HAP-1 (cell line): ENCODE results near the gene ABHD1.

Experiments used
- DNase-seq, 2 experiments: peaks; one replicate each; pipeline ENCODE4 v3.0.0-alpha.2; 2016 to 2020; ENCODE audit warnings: low spot score in 2 of 2
- H3K27me3 ChIP-seq: fragments of 250-450 bp; sonication (Bioruptor Pico); 2 replicates; pipeline ENCODE4 v1.5.1; 2020; ENCODE audit warnings: low read depth, mild to moderate bottlenecking, moderate library complexity
- H3K36me3 ChIP-seq: fragments of 250-450 bp; sonication (Bioruptor Pico); replicated peaks from 2 replicates; pipeline ENCODE4 v1.5.1; 2020; ENCODE audit warnings: mild to moderate bottlenecking
- H3K4me1 ChIP-seq: fragments of 250-450 bp; sonication (Bioruptor Pico); 2 replicates; pipeline ENCODE4 v1.5.1; 2020; ENCODE audit warnings: mild to moderate bottlenecking
- H3K4me3 ChIP-seq: fragments of 250-450 bp; sonication (Bioruptor Pico); 2 replicates; pipeline ENCODE4 v1.5.1; 2020; ENCODE audit warnings: mild to moderate bottlenecking, moderate library complexity
- H3K9me3 ChIP-seq: fragments of 250-450 bp; sonication (Bioruptor Pico); 2 replicates; pipeline ENCODE4 v1.5.1; 2020; ENCODE audit warnings: mild to moderate bottlenecking, moderate library complexity
- in situ Hi-C: fragments of 300-500 bp; cut with MboI; formaldehyde crosslinking; loops from 3 replicates; pipeline ENCODE4 v1.14.3; 2020; ENCODE audit warnings: low sequenced_read_pairs, inconsistent platforms, mixed read lengths

The ABHD1 gene

DNA sequence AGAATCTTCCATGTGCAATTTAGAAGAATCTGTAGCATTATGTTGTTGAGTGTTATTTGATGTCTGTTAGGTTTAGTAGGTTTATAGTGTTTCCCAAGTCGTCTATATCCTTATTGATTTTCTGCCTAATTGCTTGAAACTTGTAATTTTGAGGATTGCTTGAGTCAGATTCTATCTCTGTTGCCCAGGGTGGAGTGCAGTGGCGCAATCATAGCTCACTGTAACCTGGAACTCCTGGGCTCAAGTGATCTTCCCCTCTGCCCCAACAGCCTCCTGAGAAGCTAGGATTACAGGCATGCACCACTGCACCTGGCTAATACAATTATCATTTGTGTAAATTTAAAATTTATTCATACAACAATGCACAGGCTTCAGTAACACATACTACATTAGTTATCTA, 22.1 kb downstream of the ABHD1 start:
- DNase-seq = no peak
- Histone ChIP-seq H3K4me3 (no peak overlapping the region), H3K4me1 (no peaks in the 10 kb centered on the region), H3K9me3 (no peaks in the 10 kb centered on the region; the same call in 1 of the 2 replicates), H3K27me3 (peaks cover 15% of the 10 kb centered on the region), H3K36me3 (no peaks in the 10 kb centered on the region)
- in situ Hi-C loops = no loop called here

DNA sequence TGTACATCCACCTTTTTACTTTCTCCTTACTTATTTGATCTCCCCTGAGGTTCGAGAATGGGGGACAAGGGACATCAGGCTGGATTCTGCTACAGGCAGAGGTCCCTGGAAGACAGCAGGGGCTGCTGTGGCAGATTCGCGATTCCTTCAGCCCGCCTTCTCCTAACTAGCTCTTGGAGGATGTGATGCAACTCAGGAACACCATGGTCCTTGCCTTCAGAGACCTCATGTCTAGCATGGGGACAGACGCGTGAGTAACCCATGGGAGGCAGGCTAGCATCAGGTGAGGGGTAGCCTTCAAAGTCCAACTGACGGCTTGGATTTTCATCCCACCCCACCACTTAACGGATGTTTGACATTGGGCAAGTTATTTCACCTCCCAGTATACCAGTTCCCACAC, 24.3 kb downstream of the ABHD1 start:
- in situ Hi-C loops = no loop called here
- no peaks in the 10 kb centered on the region for H3K36me3 ChIP-seq
- no peaks in the 10 kb centered on the region for H3K4me1 ChIP-seq
- H3K27me3 ChIP-seq = peaks cover 13% of the 10 kb centered on the region
- DNase-seq = no peak
- H3K4me3 ChIP-seq = no peak overlapping the region
- H3K9me3 ChIP-seq = no peaks in the 10 kb centered on the region; the same call in 1 of the 2 replicates

DNA sequence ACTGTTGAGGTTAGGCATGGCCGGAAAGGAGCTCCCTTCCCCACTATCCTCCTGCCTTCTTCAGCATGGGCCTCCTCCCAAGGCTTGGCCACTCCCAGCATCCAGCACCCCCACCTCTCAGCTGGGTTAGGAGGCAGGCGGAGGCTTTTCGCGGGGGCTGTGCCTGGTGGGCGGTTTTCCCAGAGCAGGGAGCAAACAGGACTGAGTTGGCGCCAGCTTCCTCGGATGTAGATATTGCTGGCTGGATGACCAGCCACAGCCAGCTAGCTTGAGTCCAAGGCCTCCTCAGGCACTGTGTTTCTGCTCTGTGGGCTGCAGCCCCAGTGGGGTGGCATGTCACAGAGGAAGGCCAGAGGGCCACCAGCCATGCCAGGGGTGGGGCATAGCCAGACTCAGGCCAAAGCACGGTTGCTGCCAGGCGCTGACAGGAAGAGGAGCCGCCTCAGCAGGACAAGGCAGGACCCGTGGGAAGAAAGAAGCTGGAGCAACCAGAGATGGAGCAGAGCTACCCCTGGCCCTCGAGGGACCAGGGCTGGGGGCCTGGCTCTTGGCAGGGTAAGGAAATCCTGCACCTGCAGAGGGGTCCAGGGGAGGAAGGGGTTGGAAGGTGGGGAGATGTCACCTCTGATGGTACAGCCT, 25.3 kb downstream of the ABHD1 start, which contains the start of gene TCF23:
Gene TCF23, plus strand, starts transcription at position 204 of the 639 bp plus-strand sequence. Its CDS starts 130 bp downstream, at position 334.
- H3K4me3 ChIP-seq = no peak within 1 kb of the TSS
- H3K27me3 ChIP-seq = peaks cover 3% of the 10 kb centered on the region
- DNase-seq = no peak
- no peaks in the 10 kb centered on the region for H3K36me3 ChIP-seq
- no peaks in the 10 kb centered on the region for H3K9me3 ChIP-seq
- H3K4me1 ChIP-seq = no peaks in the 10 kb centered on the region
- in situ Hi-C loops = no loop called here

DNA sequence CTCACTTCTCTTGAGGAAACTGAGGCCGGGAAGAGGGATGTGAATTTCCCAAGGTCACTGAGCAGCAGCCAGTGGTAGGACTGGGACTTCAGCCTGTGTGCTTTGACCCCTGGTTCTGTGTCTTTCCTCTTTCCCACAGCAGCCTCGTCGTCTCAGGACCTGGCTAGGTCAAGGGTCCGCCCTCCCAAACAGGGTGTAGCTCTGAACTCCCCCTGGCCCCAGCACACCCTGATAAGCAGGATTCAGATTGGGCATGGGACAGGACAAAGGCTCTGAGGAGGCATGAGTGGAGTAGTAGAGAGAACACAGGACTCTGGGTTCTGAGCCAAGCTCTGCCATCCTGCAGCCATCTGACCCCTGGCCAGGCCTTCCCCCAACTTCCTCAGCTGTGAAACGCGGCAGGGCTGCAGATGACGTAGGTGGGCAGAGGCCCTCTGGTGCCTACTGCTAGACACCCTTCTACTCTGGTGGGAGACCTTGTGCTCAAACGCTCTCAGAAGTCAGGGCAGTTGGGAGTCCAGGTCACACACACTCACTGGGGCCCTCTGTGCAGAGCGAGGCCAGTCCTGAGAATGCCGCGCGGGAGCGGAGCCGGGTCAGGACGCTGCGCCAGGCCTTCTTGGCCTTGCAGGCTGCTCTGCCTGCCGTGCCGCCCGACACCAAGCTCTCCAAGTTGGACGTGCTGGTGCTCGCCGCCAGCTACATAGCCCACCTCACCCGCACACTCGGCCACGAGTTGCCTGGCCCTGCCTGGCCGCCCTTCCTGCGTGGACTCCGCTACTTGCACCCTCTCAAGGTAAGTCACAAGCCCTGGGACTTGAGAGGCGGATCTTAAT, 26.2 kb downstream of the ABHD1 start:
- Histone ChIP-seq H3K4me1 (no peaks in the 10 kb centered on the region), H3K9me3 (no peaks in the 10 kb centered on the region), H3K27me3 (no peaks in the 10 kb centered on the region), H3K4me3 (no peak overlapping the region), H3K36me3 (no peaks in the 10 kb centered on the region)
- in situ Hi-C loops = no loop called here
- no peak for DNase-seq

DNA sequence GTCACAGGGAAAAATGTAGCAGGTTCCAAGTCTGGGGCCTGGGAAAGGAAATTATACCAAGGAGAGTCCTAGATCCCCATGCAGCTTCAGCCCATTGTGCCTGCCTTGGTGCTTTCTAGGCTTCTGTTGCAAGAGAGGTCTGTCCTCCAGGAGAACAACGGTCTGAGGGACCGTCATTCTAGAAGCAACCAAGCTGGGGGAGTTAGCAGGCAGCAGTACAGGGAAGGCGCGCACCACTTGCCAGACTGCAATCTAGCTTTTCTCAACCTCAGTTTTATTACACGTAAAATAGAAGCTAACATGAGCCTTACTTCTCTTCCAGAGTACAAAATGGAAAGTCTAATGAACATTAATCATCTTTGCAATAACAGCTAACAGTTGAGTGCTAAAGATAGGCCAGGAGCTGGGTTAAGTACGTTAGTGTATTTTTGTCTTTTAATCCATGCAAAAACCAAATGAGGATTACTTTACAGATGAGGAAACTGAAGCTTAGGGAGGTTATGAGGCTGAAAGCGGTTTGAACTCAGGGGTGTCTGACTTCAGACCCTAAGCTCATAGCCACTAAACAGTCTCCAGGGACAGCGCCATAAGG, 27.1 kb downstream of the ABHD1 start:
- no peaks in the 10 kb centered on the region for H3K27me3 ChIP-seq
- no peak overlapping the region for H3K4me3 ChIP-seq
- no peaks in the 10 kb centered on the region for H3K9me3 ChIP-seq
- no peak for DNase-seq
- in situ Hi-C loops = no loop called here
- H3K36me3 ChIP-seq = no peaks in the 10 kb centered on the region
- no peaks in the 10 kb centered on the region for H3K4me1 ChIP-seq

DNA sequence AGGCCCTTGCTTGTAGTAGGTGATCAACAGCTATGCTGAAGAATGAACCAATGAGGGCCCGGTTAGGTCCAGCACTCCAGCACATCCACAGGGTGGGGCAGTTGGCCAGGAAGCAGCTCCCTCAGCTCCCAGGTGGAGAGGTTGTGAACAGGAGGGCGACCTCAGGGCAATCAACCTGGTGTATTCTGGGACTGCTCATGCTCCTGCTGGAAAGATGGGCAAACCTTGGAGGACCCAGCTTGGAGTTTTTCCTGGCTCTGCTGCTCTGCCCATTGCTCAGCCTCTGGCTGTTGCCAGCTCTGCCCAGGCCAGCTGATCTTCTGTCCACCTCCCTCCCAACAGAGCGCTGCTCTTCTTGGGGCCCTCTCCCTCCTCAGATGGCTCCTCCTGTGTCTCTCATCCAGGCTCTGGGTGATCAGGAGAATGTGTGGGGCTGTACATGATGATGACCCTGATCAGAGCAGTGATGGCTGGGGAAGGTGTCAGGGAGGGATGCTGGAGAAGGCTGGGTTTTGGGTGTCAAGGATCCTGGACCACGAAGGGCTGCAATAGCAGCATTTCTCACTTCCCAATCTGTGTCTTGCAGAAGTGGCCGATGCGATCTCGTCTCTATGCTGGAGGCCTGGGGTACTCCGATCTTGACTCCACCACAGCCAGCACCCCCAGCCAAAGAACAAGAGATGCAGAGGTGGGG, 28.6 kb downstream of the ABHD1 start:
- DNase-seq = no peak
- in situ Hi-C loops = no loop called here
- no peaks in the 10 kb centered on the region for H3K36me3 ChIP-seq
- no peaks in the 10 kb centered on the region for H3K4me1 ChIP-seq
- no peaks in the 10 kb centered on the region for H3K9me3 ChIP-seq
- no peaks in the 10 kb centered on the region for H3K27me3 ChIP-seq
- no peak overlapping the region for H3K4me3 ChIP-seq

DNA sequence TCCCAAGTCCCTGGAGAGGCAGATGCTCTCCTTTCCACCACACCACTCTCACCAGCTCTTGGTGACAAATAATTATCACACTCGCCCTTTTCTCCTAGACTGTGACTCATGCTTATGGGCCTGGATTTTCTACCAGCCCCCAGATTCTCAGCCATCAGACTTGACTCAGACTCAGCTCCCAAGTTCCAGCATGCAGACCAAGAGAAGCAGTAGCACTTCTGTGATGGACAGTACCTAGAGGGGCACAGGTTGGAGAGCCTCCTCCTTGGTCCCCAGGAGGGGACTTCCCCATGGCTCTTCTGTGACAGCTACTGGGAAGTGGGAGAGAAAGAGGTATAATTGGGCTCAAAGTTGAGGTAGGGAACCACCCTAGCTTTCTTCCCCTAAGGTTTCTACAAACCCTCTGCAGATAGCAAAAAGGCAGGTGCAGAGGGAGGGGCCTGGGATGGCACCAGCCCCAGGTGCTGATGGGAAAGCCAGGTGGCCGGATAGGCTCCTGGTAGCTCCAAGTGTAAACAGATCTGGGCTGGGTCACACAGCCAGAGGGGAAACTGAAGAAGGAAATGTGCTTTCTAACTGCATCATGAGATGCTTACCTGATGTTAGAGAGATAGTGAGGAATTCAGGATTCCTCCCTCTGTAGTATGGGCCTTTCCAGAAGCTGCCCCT, 29.3 kb downstream of the ABHD1 start:
- H3K4me3 ChIP-seq = no peak overlapping the region
- no peaks in the 10 kb centered on the region for H3K4me1 ChIP-seq
- no peaks in the 10 kb centered on the region for H3K9me3 ChIP-seq
- in situ Hi-C loops = no loop called here
- DNase-seq = no peak
- H3K36me3 ChIP-seq = no peaks in the 10 kb centered on the region
- H3K27me3 ChIP-seq = no peaks in the 10 kb centered on the region

DNA sequence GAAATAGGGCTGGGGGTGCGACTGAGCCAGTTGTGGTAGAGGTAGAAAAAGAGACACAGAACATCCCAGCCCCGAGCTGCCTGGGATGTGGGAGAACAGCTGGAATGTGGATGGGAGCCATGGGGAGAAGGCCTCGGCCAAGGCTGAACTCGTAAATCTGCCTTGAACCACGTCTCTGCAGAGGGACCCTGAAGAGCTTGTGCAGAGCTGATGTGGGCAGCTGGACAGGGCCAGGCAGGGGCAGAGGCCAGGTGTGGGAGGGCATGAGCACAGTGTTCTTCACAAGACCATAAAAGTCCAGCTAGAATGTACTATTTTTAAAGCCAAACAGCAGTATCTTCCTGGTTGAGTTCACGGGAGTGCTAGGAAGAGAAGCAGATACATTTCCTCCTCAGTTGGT, 30.9 kb downstream of the ABHD1 start:
- Histone ChIP-seq H3K4me3 (no peak overlapping the region), H3K4me1 (no peaks in the 10 kb centered on the region), H3K36me3 (no peaks in the 10 kb centered on the region), H3K9me3 (no peaks in the 10 kb centered on the region), H3K27me3 (no peaks in the 10 kb centered on the region)
- DNase-seq = no peak
- in situ Hi-C loops = no loop called here

DNA sequence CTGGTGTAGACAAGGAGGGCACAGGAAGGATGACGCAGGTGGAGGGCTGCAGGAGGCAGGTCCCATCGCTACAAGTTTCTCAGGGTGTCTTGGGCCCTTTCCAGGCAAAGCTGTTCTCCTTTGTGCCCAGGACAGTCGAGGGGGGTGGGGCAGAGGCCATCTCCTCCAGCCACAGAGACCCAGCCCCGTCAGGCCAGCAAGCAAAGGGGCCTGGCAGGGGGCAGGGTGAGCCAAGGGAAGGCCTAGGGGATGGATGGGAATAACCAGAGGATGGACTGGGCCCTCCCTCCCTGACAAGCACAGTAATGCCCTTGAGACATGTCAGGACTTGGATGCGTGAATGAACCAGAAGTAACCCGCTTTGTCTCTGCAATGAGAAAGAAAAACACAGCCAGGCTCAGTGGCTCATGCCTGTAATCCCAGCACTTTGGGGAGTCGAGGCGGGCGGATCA, 31.5 kb downstream of the ABHD1 start:
- no peak for DNase-seq

DNA sequence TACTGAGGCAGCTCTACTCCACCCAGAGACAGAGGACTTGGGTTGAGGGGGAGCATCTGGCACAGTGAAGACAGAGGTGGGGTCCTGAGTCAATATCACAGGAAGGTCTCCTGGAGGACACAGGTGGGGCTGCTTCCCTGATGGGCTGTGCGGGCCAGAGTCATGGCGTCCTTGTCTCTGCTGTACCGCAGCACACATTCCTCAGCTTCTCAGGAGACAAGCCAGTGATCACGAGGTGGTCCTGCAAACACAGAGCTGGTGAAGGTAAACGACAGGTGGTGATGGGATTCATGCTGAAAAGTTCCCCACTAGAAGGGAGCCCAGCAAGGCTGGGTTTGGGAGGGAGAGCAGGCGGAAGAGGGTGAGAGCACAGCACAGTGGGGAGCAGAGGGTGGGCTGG, 34.9 kb downstream of the ABHD1 start:
- Histone ChIP-seq H3K9me3 (no peaks in the 10 kb centered on the region), H3K4me3 (no peak overlapping the region), H3K4me1 (no peaks in the 10 kb centered on the region), H3K36me3 (no peaks in the 10 kb centered on the region), H3K27me3 (no peaks in the 10 kb centered on the region)
- DNase-seq = no peak
- in situ Hi-C loops = no loop called here

More for the DNA sequence above, 31.5 kb downstream of the ABHD1 start:
- Histone ChIP-seq H3K9me3 (no peaks in the 10 kb centered on the region), H3K4me1 (no peaks in the 10 kb centered on the region), H3K27me3 (no peaks in the 10 kb centered on the region), H3K4me3 (no peak overlapping the region), H3K36me3 (no peaks in the 10 kb centered on the region)
- in situ Hi-C loops = no loop called here

DNA sequence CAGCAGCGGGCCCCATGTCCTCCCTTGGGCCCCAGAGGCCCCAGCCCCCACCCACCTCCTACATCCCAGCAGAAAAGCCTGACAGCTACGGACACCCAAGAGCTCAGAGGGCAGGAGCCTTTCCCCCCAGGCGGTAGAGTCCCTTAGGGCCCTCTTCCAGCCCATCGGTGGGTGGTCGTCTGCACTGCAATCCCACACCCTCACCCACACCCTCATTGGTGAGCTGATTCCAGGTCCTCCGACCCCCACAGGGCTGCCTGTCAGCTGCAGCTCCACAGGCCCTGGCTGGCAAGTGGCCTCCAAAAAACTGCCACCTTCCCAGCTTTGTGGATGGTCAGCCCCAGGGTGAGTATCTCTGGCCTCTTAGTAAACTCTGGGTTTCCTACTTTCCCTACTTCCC, 35.7 kb downstream of the ABHD1 start:
- no peaks in the 10 kb centered on the region for H3K36me3 ChIP-seq
- no peaks in the 10 kb centered on the region for H3K9me3 ChIP-seq
- in situ Hi-C loops = no loop called here
- no peaks in the 10 kb centered on the region for H3K4me1 ChIP-seq
- H3K27me3 ChIP-seq = no peaks in the 10 kb centered on the region
- DNase-seq = no peak
- no peak overlapping the region for H3K4me3 ChIP-seq

DNA sequence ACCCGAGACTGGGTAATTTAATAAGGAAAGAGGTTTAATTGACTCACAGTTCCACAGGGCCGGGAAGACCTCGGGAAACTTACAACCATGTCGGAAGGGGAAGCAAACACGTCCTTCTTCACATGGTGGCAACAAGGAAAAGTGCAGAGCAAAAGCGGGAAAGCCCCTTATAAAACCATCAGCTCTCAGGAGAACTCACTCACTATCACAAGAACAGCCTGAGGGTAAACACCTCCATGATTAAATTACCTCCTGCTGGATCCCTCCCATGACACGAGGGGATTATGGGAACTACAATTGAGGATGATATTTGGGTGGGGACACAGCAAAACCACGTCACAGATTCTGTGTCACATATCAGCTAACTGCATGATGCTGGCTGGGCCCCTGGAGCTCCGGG, 36.6 kb downstream of the ABHD1 start:
- no peaks in the 10 kb centered on the region for H3K9me3 ChIP-seq
- no peak for DNase-seq
- no peaks in the 10 kb centered on the region for H3K36me3 ChIP-seq
- no peaks in the 10 kb centered on the region for H3K4me1 ChIP-seq
- H3K4me3 ChIP-seq = no peak overlapping the region
- no peaks in the 10 kb centered on the region for H3K27me3 ChIP-seq
- in situ Hi-C loops = no loop called here
